SK-N-SH treated with all-trans-retinoic acid at 6 μM for 48 hours (cell line): ENCODE measurements around the gene KCNG1.

Experiments used
- ATAC-seq: fragments of 200-7000 bp; cut with Tn5 transposase; 3 replicates; pipeline ENCODE4 v1.9.1; 2020; ENCODE audit warnings: mild to moderate bottlenecking, moderate library complexity
- ARNTL ChIP-seq: fragments of 450-650 bp; formaldehyde crosslinking; IDR thresholded peaks from 2 replicates; pipeline ENCODE4 v1.5.0; 2020; ENCODE audit warnings: low read depth, mild to moderate bottlenecking, moderate library complexity, borderline replicate concordance
- BACH2 ChIP-seq: fragments of 250-450 bp; sonication (Bioruptor Pico); IDR thresholded peaks from 2 replicates; pipeline ENCODE4 v1.9.0; 2021; ENCODE audit warnings: mild to moderate bottlenecking, borderline replicate concordance
- CSDC2 ChIP-seq: fragments of 250-450 bp; sonication (Bioruptor Pico); IDR thresholded peaks from 2 replicates; pipeline ENCODE4 v1.5.0; 2020; ENCODE audit warnings: mild to moderate bottlenecking, moderate library complexity
- CSRNP3 ChIP-seq: fragments of 250-450 bp; sonication (Bioruptor Pico); IDR thresholded peaks from 2 replicates; pipeline ENCODE4 v1.5.1; 2021; ENCODE audit warnings: mild to moderate bottlenecking, moderate library complexity
- ESRRG ChIP-seq: fragments of 250-450 bp; sonication (Bioruptor Pico); IDR thresholded peaks from 2 replicates; pipeline ENCODE4 v1.6.1; 2021; ENCODE audit warnings: mild to moderate bottlenecking
- GLIS3 ChIP-seq: fragments of 250-450 bp; sonication (Bioruptor Pico); IDR thresholded peaks from 2 replicates; pipeline ENCODE4 v1.5.0; 2020; ENCODE audit warnings: mild to moderate bottlenecking, moderate library complexity
- ISL1 ChIP-seq: fragments of 250-450 bp; sonication (Bioruptor Pico); IDR thresholded peaks from 2 replicates; pipeline ENCODE4 v2.1.2; 2022; ENCODE audit warnings: mild to moderate bottlenecking, moderate library complexity
- OSR1 ChIP-seq: fragments of 250-450 bp; sonication (Bioruptor Pico); IDR thresholded peaks from 2 replicates; pipeline ENCODE4 v1.8.0; 2022; ENCODE audit warnings: moderate library complexity, mild to moderate bottlenecking, inconsistent platforms
- PPARA ChIP-seq: fragments of 250-450 bp; sonication (Bioruptor Pico); IDR thresholded peaks from 2 replicates; pipeline ENCODE4 v1.5.0; 2020; ENCODE audit warnings: mild to moderate bottlenecking, borderline replicate concordance
- RARB ChIP-seq: fragments of 250-450 bp; sonication (Bioruptor Pico); IDR thresholded peaks from 2 replicates; pipeline ENCODE4 v1.8.0; 2021; ENCODE audit warnings: mild to moderate bottlenecking, moderate library complexity
- SNAI2 ChIP-seq: fragments of 250-450 bp; sonication (Bioruptor Pico); IDR thresholded peaks from 2 replicates; pipeline ENCODE4 v1.5.0; 2020; ENCODE audit warnings: mild to moderate bottlenecking, moderate library complexity
- TCF4 ChIP-seq: fragments of 250-450 bp; sonication (Bioruptor Pico); IDR thresholded peaks from 2 replicates; pipeline ENCODE4 v1.8.0; 2021; ENCODE audit warnings: mild to moderate bottlenecking, moderate library complexity, borderline replicate concordance
- TOX ChIP-seq: fragments of 250-450 bp; sonication (Bioruptor Pico); IDR thresholded peaks from 2 replicates; pipeline ENCODE4 v1.8.0; 2021; ENCODE audit warnings: mild to moderate bottlenecking, moderate library complexity, borderline replicate concordance
- TSHZ2 ChIP-seq: fragments of 250-450 bp; sonication (Bioruptor Pico); IDR thresholded peaks from 2 replicates; pipeline ENCODE4 v1.5.0; 2020; ENCODE audit warnings: mild to moderate bottlenecking, moderate library complexity
- ZC3H10 ChIP-seq: fragments of 250-450 bp; sonication (Bioruptor Pico); IDR thresholded peaks from 2 replicates; pipeline ENCODE4 v1.5.1; 2021; ENCODE audit warnings: mild to moderate bottlenecking, moderate library complexity
- ZFP3 ChIP-seq: fragments of 250-450 bp; sonication (Bioruptor Pico); IDR thresholded peaks from 2 replicates; pipeline ENCODE4 v1.5.0; 2020; ENCODE audit warnings: mild to moderate bottlenecking, moderate library complexity
- ZFP30 ChIP-seq: fragments of 450-650 bp; formaldehyde crosslinking; IDR thresholded peaks from 2 replicates; pipeline ENCODE4 v1.5.0; 2022; ENCODE audit warnings: mild to moderate bottlenecking, moderate library complexity
- ZNF565 ChIP-seq: fragments of 450-650 bp; formaldehyde crosslinking; conservative IDR thresholded peaks from 2 replicates; pipeline ENCODE4 v1.5.0; 2020; ENCODE audit warnings: low read depth, mild to moderate bottlenecking, moderate library complexity
- ZNF70 ChIP-seq: fragments of 450-650 bp; formaldehyde crosslinking; IDR thresholded peaks from 2 replicates; pipeline ENCODE4 v1.5.0; 2020; ENCODE audit warnings: mild to moderate bottlenecking, moderate library complexity
- ZNF8 ChIP-seq: fragments of 450-650 bp; formaldehyde crosslinking; IDR thresholded peaks from 2 replicates; pipeline ENCODE4 v1.5.0; 2020; ENCODE audit warnings: mild to moderate bottlenecking, moderate library complexity
- TF ChIP-seq, protein P1 (sequence below): fragments of 250-450 bp; sonication (Bioruptor Pico); IDR thresholded peaks from 2 replicates; pipeline ENCODE4 v1.5.1; 2020; ENCODE audit warnings: low read depth, mild to moderate bottlenecking, moderate library complexity
- TF ChIP-seq, protein P2 (sequence below): fragments of 250-450 bp; sonication (Bioruptor Pico); IDR thresholded peaks from 2 replicates; pipeline ENCODE4 v1.8.0; 2020; ENCODE audit warnings: mild to moderate bottlenecking, moderate library complexity, borderline replicate concordance
- TF ChIP-seq, protein P3 (sequence below): fragments of 250-450 bp; sonication (Bioruptor Pico); IDR thresholded peaks from 2 replicates; pipeline ENCODE4 v1.8.0; 2021; ENCODE audit warnings: low read depth, mild to moderate bottlenecking, moderate library complexity, borderline replicate concordance

KCNG1 gene

GRCh38 chr20:51054233-51054632 lies 31.3 kb upstream of the KCNG1 start:
- ATAC-seq, result no peak
- TF ChIP-seq BACH2 (CRISPR knock-in tag) (no peak), ZNF8 (CRISPR knock-in tag) (no peak), TSHZ2 (CRISPR knock-in tag) (no peak), TCF4 (CRISPR knock-in tag) (no peak), SNAI2 (no peak), ZC3H10 (CRISPR knock-in tag) (no peak), PPARA (CRISPR knock-in tag) (no peak), ZFP3 (no peak), RARB (no peak), TOX (CRISPR knock-in tag) (no peak), ISL1 (CRISPR knock-in tag) (no peak), ZNF70 (no peak), CSRNP3 (CRISPR knock-in tag) (no peak), ZFP30 (no peak), ZNF565 (CRISPR knock-in tag) (no peak), ESRRG (CRISPR knock-in tag) (no peak)
- TF ChIP-seq, protein P1, sequence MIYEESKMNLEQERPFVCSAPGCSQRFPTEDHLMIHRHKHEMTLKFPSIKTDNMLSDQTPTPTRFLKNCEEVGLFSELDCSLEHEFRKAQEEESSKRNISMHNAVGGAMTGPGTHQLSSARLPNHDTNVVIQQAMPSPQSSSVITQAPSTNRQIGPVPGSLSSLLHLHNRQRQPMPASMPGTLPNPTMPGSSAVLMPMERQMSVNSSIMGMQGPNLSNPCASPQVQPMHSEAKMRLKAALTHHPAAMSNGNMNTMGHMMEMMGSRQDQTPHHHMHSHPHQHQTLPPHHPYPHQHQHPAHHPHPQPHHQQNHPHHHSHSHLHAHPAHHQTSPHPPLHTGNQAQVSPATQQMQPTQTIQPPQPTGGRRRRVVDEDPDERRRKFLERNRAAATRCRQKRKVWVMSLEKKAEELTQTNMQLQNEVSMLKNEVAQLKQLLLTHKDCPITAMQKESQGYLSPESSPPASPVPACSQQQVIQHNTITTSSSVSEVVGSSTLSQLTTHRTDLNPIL (CRISPR knock-in tag), result no peak
- TF ChIP-seq, protein P2, sequence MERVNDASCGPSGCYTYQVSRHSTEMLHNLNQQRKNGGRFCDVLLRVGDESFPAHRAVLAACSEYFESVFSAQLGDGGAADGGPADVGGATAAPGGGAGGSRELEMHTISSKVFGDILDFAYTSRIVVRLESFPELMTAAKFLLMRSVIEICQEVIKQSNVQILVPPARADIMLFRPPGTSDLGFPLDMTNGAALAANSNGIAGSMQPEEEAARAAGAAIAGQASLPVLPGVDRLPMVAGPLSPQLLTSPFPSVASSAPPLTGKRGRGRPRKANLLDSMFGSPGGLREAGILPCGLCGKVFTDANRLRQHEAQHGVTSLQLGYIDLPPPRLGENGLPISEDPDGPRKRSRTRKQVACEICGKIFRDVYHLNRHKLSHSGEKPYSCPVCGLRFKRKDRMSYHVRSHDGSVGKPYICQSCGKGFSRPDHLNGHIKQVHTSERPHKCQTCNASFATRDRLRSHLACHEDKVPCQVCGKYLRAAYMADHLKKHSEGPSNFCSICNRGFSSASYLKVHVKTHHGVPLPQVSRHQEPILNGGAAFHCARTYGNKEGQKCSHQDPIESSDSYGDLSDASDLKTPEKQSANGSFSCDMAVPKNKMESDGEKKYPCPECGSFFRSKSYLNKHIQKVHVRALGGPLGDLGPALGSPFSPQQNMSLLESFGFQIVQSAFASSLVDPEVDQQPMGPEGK (CRISPR knock-in tag), result no peak
- TF ChIP-seq, protein P3, sequence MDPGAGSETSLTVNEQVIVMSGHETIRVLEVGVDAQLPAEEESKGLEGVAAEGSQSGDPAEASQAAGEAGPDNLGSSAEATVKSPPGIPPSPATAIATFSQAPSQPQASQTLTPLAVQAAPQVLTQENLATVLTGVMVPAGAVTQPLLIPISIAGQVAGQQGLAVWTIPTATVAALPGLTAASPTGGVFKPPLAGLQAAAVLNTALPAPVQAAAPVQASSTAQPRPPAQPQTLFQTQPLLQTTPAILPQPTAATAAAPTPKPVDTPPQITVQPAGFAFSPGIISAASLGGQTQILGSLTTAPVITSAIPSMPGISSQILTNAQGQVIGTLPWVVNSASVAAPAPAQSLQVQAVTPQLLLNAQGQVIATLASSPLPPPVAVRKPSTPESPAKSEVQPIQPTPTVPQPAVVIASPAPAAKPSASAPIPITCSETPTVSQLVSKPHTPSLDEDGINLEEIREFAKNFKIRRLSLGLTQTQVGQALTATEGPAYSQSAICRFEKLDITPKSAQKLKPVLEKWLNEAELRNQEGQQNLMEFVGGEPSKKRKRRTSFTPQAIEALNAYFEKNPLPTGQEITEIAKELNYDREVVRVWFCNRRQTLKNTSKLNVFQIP (CRISPR knock-in tag), result no peak

DNA sequence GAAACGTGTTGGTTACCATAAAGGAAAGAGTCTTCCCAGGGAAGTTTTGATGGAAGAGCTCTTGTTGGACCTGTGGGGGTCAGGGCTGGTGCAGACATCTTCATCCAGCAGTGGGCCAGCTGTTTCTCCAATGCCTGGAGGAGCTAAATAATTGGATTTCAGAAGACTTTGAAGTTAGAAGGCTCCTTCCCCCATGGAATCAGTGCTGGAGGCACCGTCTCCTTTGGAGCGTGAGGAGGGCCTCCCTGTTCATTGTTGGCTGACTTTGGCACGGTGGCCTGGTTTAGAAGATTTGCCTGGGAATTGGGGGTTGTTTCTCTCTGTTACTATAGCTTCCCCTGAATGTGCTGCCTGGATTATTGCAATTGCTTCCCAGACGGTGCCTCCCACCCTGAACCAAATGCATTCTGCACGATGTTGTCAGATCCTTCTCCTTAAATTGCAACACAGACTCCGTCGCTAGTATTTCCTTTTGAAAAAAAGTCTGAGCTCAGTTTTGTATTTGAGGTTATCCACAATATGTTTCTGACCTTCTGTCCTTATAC lies 27.7 kb upstream of the KCNG1 start:
- TF ChIP-seq CSDC2, result no peak
- ATAC-seq, result no peak

- no peak for ATAC-seq
- TF ChIP-seq, protein P1 (CRISPR knock-in tag), result no peak
- TF ChIP-seq PPARA (CRISPR knock-in tag) (no peak), BACH2 (CRISPR knock-in tag) (no peak), RARB (no peak), ISL1 (CRISPR knock-in tag) (no peak), GLIS3 (CRISPR knock-in tag) (no peak), CSDC2 (no peak), ZC3H10 (CRISPR knock-in tag) (no peak), OSR1 (no peak), TCF4 (CRISPR knock-in tag) (no peak), ZNF70 (no peak), ZNF565 (CRISPR knock-in tag) (no peak), SNAI2 (no peak), ARNTL (no peak), ZFP3 (no peak)
- TF ChIP-seq, protein P3 (CRISPR knock-in tag), result no peak
Measured at GRCh38 chr20:51046021-51046985, 23.4 kb upstream of the KCNG1 start.
